HL-60 (cell line): ENCODE results near the gene CALML3.

Experiments used
- DNase-seq, 2 experiments: peaks; one replicate each; pipeline ENCODE4 v3.0.0-alpha.2; 2010 to 2020; ENCODE audit warnings: low read depth in 1 of 2, low spot score in 1 of 2
- H3K27ac ChIP-seq: fragments of 250-450 bp; sonication (Bioruptor Pico); replicated peaks from 2 replicates; pipeline ENCODE4 v1.5.1; 2020; ENCODE audit warnings: mild to moderate bottlenecking, moderate library complexity
- H3K27me3 ChIP-seq: fragments of 250-450 bp; sonication (Bioruptor Pico); 2 replicates; pipeline ENCODE4 v1.5.1; 2021; ENCODE audit warnings: mild to moderate bottlenecking, moderate library complexity; ENCODE audit not compliant: insufficient read depth, poor library complexity, severe bottlenecking
- H3K4me3 ChIP-seq: replicated peaks from 2 replicates; pipeline ENCODE4 v1.5.1; 2011; ENCODE audit warnings: mild to moderate bottlenecking, control low read depth, low read length; ENCODE audit not compliant: insufficient read depth
- GABPA ChIP-seq: IDR thresholded peaks from 2 replicates; pipeline ENCODE4 v1.6.1; 2012; ENCODE audit warnings: low read depth
- POLR2AphosphoS5 ChIP-seq: IDR thresholded peaks from 2 replicates; pipeline ENCODE4 v1.6.1; 2012; ENCODE audit warnings: low read depth
- REST ChIP-seq: IDR thresholded peaks from 2 replicates; pipeline ENCODE4 v1.6.1; 2012; ENCODE audit warnings: low read depth; ENCODE audit not compliant: insufficient replicate concordance
- SPI1 ChIP-seq: IDR thresholded peaks from 2 replicates; pipeline ENCODE4 v1.6.1; 2012; ENCODE audit warnings: low read depth, mild to moderate bottlenecking, borderline replicate concordance
- TF ChIP-seq, protein P1 (sequence below): IDR thresholded peaks from one replicate; pipeline ENCODE4 v1.5.1; 2011; ENCODE audit warnings: low read length, control low read depth, inconsistent platforms; ENCODE audit not compliant: insufficient read depth

The CALML3 gene

GRCh38 chr10:5485290-5485689 lies 39.5 kb upstream of the CALML3 start:
- Histone ChIP-seq H3K27me3 (no peaks in the 10 kb centered on the region), H3K27ac (no peak overlapping the region), H3K4me3 (no peak overlapping the region)
- TF ChIP-seq GABPA, result no peak
- TF ChIP-seq SPI1, result no peak
- no peak for TF ChIP-seq REST
- TF ChIP-seq, protein P1, sequence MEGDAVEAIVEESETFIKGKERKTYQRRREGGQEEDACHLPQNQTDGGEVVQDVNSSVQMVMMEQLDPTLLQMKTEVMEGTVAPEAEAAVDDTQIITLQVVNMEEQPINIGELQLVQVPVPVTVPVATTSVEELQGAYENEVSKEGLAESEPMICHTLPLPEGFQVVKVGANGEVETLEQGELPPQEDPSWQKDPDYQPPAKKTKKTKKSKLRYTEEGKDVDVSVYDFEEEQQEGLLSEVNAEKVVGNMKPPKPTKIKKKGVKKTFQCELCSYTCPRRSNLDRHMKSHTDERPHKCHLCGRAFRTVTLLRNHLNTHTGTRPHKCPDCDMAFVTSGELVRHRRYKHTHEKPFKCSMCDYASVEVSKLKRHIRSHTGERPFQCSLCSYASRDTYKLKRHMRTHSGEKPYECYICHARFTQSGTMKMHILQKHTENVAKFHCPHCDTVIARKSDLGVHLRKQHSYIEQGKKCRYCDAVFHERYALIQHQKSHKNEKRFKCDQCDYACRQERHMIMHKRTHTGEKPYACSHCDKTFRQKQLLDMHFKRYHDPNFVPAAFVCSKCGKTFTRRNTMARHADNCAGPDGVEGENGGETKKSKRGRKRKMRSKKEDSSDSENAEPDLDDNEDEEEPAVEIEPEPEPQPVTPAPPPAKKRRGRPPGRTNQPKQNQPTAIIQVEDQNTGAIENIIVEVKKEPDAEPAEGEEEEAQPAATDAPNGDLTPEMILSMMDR, result no peak
- no peak for TF ChIP-seq POLR2AphosphoS5
- no peak for DNase-seq

DNA sequence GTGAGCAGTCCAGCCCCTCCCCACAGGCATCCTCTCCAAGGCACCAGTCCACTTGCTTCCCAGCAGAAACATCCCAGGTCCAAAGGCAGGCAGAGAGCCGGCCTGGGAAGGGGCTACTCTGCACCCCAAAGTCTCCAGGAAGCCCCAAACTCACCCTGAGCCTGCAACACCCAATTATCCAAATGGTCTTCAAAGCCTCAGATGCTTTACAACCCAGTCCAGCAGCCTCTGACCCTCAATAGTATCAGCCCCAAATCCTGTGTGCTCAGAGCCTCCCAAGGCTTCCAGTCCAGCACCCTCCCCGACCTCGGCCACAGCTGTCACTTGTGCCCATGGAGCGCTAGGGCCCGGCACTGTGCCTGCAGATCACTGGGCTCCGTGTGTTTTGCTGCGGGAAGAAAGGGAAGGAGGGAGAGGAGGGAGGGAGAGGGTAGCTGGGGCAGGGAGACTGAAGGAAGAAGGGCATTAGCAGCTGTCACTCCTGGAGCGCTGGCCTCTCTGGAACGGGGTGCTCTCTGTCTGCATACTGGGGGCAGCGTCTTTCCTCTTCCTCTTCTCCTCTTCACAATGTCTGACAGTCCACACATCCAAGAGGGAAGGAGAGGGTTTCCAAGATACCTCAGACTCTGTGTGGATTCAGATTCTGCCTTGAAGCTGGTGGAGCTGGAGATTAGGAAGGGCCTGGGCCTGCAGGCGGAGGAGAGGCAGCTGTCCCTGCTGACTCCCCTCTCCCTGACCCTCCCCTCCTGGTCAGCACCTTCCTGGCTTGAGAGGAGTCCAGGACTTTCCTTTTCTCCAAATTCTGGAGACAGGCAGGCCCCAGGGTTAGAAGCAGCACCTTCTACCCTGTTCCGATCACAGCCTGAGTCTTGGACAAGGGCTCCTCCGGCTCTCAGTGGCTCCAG lies 38.6 kb upstream of the CALML3 start:
- H3K27me3 ChIP-seq, result no peaks in the 10 kb centered on the region
- DNase-seq, result no peak
- TF ChIP-seq, protein P1, result no peak
- TF ChIP-seq POLR2AphosphoS5 (no peak), GABPA (no peak), SPI1 (no peak), REST (no peak)
- no peak overlapping the region for H3K27ac ChIP-seq
- no peak overlapping the region for H3K4me3 ChIP-seq

- no peak overlapping the region for H3K4me3 ChIP-seq
- DNase-seq, result no peak
- no peak overlapping the region for H3K27ac ChIP-seq
- TF ChIP-seq, protein P1, result no peak
- TF ChIP-seq REST (no peak), GABPA (no peak), POLR2AphosphoS5 (no peak), SPI1 (no peak)
- H3K27me3 ChIP-seq, result no peaks in the 10 kb centered on the region
These were observed 37.9 kb upstream of the CALML3 start for GRCh38 chr10:5486853-5487235.
